H1 (cell line): ENCODE measurements around the gene CELSR3. TPM values are rescaled to one million over a fixed set of nuclear protein-coding genes. Genes with fewer than 3 reads are reported as not detected.

Experiments used
- ASH2L ChIP-seq: fragments of 200-600, 300-600 bp; sonication (generic); IDR thresholded peaks from one replicate; pipeline ENCODE4 v1.7.1; 2017; ENCODE audit warnings: low read length
- BRCA1 ChIP-seq: IDR thresholded peaks from 2 replicates; pipeline ENCODE4 v1.6.1; 2012; ENCODE audit warnings: low read depth, low read length, improper control_type of control experiment
- CBX5 ChIP-seq: fragments of 300-800, 300-1000 bp; sonication (generic); IDR thresholded peaks from 2 replicates; pipeline ENCODE4 v1.7.1; 2016; ENCODE audit warnings: antibody characterized with exemption, low read length, low read depth
- CHD7 ChIP-seq: fragments of 300-600 bp; sonication (generic); IDR thresholded peaks from 2 replicates; pipeline ENCODE4 v1.7.1; 2012; ENCODE audit warnings: low read length, moderate library complexity, mild to moderate bottlenecking, inconsistent platforms; ENCODE audit not compliant: insufficient replicate concordance
- EGR1 ChIP-seq: IDR thresholded peaks from 2 replicates; pipeline ENCODE4 v1.6.1; 2011; ENCODE audit warnings: low read depth, low read length, borderline replicate concordance
- HDAC2 ChIP-seq, 2 experiments: fragments of 300-600 bp in 1 of 2; sonication (generic) in 1 of 2; IDR thresholded peaks; 2 replicates each; pipeline ENCODE4 v1.6.1; 2011 to 2012; ENCODE audit warnings: low read depth in 2 of 2, low read length in 2 of 2, mild to moderate bottlenecking in 2 of 2, moderate library complexity in 2 of 2, borderline replicate concordance in 1 of 2, inconsistent platforms in 1 of 2
- KDM1A ChIP-seq: fragments of 200-600, 300-600 bp; sonication (generic); IDR thresholded peaks from 2 replicates; pipeline ENCODE4 v1.7.1; 2016; ENCODE audit warnings: mild to moderate bottlenecking, low read length, borderline replicate concordance
- POLR2AphosphoS5 ChIP-seq: IDR thresholded peaks from 2 replicates; pipeline ENCODE4 v1.6.1; 2011; ENCODE audit warnings: low read depth, low read length
- RFX5 ChIP-seq: IDR thresholded peaks from 2 replicates; pipeline ENCODE4 v1.6.1; 2011; ENCODE audit warnings: low read depth, low read length, improper control_type of control experiment, borderline replicate concordance
- RNF2 ChIP-seq: fragments of 200-900, 300-1000 bp; sonication (generic); IDR thresholded peaks from 2 replicates; pipeline ENCODE4 v1.7.1; 2016; ENCODE audit warnings: borderline replicate concordance, low read depth, mild to moderate bottlenecking, antibody characterized with exemption, low read length; ENCODE audit not compliant: poor library complexity, severe bottlenecking; ENCODE audit errors: missing control alignments
- SP2 ChIP-seq: IDR thresholded peaks from 2 replicates; pipeline ENCODE4 v1.6.1; 2012; ENCODE audit warnings: mild to moderate bottlenecking, low read length, inconsistent platforms
- polyA plus RNA-seq, 7 experiments: library from polyadenylated mRNA; depleted of rRNA in 3 of 7; stranded (reverse) in 5 of 7; unstranded in 2 of 7; fragments of >200 nt in 5 of 7; fragments of 200-250 nt in 2 of 7; gene quantifications; 1 replicate in 5 of 7; 2 replicates in 1 of 7; 4 replicates in 1 of 7; pipeline versions ENCODE4 v1.2.1 to v1.2.3, GENCODE V29; 2011 to 2013; ENCODE audit warnings: missing spikeins in 2 of 7, mixed read lengths in 2 of 7
- total RNA-seq: library from RNA; stranded (reverse); fragmentation: NEBNext Ultra II Directional; extraction: Animal tissue kit (Norgen Biotek cat#: 25700); gene quantifications from 2 replicates; pipeline ENCODE4 v1.2.1, GENCODE V29; 2021

CELSR3 gene
- total and polyA plus RNA-seq, 2 of the 8 experiments (the other 6 are each of a cell fraction or from before 2014, with no cell fraction given), result 11.6 to 29.5 TPM

GRCh38 chr3:48648188-48648850 is 14.4 kb downstream of the CELSR3 start (continued):
- no peak for TF ChIP-seq CHD7
- TF ChIP-seq SP2, result no peak
- TF ChIP-seq RNF2, result no peak
- no peak for TF ChIP-seq POLR2AphosphoS5
- TF ChIP-seq ASH2L, result no peak
- TF ChIP-seq EGR1, result no peak
- TF ChIP-seq RFX5, result no peak
- TF ChIP-seq KDM1A, result no peak
- TF ChIP-seq BRCA1, result no peak
- TF ChIP-seq HDAC2 (IDR thresholded peaks at IDR 0.05; ENCODE audit: borderline replicate concordance in 1 of 2, low read depth in 2 of 2, low read length in 2 of 2), result no peak
- TF ChIP-seq CBX5, result no peak
